HepG2 (cell line): ENCODE results near the gene ZNF48. TPM values are rescaled to one million over a fixed set of nuclear protein-coding genes. Genes with fewer than 3 reads are reported as not detected.

Experiments used
- MTA3 ChIP-seq: sonication (generic); formaldehyde crosslinking; IDR thresholded peaks from 2 replicates; pipeline ENCODE4 v1.4.0; 2020; ENCODE audit warnings: missing genetic modification reagents
- NCOA1 ChIP-seq: sonication (generic); formaldehyde crosslinking; IDR thresholded peaks from 2 replicates; pipeline ENCODE4 v1.9.0; 2021; ENCODE audit warnings: missing genetic modification reagents
- PRPF4 ChIP-seq: fragments of 200-400 bp; formaldehyde crosslinking; IDR thresholded peaks from 2 replicates; pipeline ENCODE4 v1.6.1; 2016; ENCODE audit warnings: low read length, low read depth; ENCODE audit not compliant: poor library complexity, severe bottlenecking
- YEATS4 ChIP-seq: sonication (generic); formaldehyde crosslinking; IDR thresholded peaks from 2 replicates; pipeline ENCODE4 v1.4.0; 2020; ENCODE audit warnings: missing genetic modification reagents, borderline replicate concordance
- ZFX ChIP-seq: sonication (generic); formaldehyde crosslinking; IDR thresholded peaks from 2 replicates; pipeline ENCODE4 v1.4.0; 2020; ENCODE audit warnings: mild to moderate bottlenecking, low read depth, missing genetic modification reagents, moderate library complexity
- ZNF367 ChIP-seq: sonication (generic); formaldehyde crosslinking; IDR thresholded peaks from 2 replicates; pipeline ENCODE4 v1.4.0; 2020; ENCODE audit warnings: missing genetic modification reagents, borderline replicate concordance
- ZNF619 ChIP-seq: sonication (generic); formaldehyde crosslinking; IDR thresholded peaks from 2 replicates; pipeline ENCODE4 v1.4.0; 2020; ENCODE audit warnings: mild to moderate bottlenecking, missing genetic modification reagents
- polyA plus RNA-seq, 8 experiments: library from polyadenylated mRNA; depleted of rRNA in 3 of 8; stranded (reverse) in 7 of 8; unstranded in 1 of 8; fragments of >200 nt; fragmentation: Illumina TruSeq in 4 of 8; extraction: Trizol in 4 of 8; gene quantifications; 2 replicates each; pipeline versions ENCODE4 v1.2.1 to v1.2.3, GENCODE V29; 2011 to 2016; ENCODE audit warnings: low read depth in 4 of 8, missing spikeins in 1 of 8, mixed read lengths in 1 of 8; ENCODE audit not compliant: insufficient read depth in 1 of 8
- total RNA-seq, 5 experiments: library from RNA; depleted of rRNA; stranded (reverse); fragments of >200 nt; fragmentation: Illumina TruSeq; extraction: Trizol; gene quantifications; 2 replicates each; pipeline ENCODE4 v1.2.3, GENCODE V29; 2016; ENCODE audit warnings: low read depth in 1 of 5
- TF ChIP-seq, protein P1 (sequence below): sonication (generic); formaldehyde crosslinking; IDR thresholded peaks from 2 replicates; pipeline ENCODE4 v1.8.1; 2023; ENCODE audit warnings: mild to moderate bottlenecking, missing genetic modification reagents
- TF ChIP-seq, protein P2 (sequence below): sonication (generic); formaldehyde crosslinking; IDR thresholded peaks from 2 replicates; pipeline ENCODE4 v1.4.0; 2020; ENCODE audit warnings: mild to moderate bottlenecking, missing genetic modification reagents
- TF ChIP-seq, protein P3 (sequence below): sonication (generic); formaldehyde crosslinking; IDR thresholded peaks from 2 replicates; pipeline ENCODE4 v1.4.0; 2020; ENCODE audit warnings: missing genetic modification reagents
- TF ChIP-seq, protein P4 (sequence below): sonication (generic); formaldehyde crosslinking; IDR thresholded peaks from 2 replicates; pipeline ENCODE4 v1.8.0; 2022; ENCODE audit warnings: mild to moderate bottlenecking, missing genetic modification reagents, moderate library complexity
- TF ChIP-seq, protein P5 (sequence below): sonication (generic); formaldehyde crosslinking; IDR thresholded peaks from 2 replicates; pipeline ENCODE4 v1.5.0; 2020; ENCODE audit warnings: mild to moderate bottlenecking, missing genetic modification reagents, borderline replicate concordance

The ZNF48 gene
- total and polyA plus RNA-seq, 2 of the 13 experiments (the other 11 are each of a cell fraction or from before 2014, with no cell fraction given), result 9.9 to 12.3 TPM

DNA sequence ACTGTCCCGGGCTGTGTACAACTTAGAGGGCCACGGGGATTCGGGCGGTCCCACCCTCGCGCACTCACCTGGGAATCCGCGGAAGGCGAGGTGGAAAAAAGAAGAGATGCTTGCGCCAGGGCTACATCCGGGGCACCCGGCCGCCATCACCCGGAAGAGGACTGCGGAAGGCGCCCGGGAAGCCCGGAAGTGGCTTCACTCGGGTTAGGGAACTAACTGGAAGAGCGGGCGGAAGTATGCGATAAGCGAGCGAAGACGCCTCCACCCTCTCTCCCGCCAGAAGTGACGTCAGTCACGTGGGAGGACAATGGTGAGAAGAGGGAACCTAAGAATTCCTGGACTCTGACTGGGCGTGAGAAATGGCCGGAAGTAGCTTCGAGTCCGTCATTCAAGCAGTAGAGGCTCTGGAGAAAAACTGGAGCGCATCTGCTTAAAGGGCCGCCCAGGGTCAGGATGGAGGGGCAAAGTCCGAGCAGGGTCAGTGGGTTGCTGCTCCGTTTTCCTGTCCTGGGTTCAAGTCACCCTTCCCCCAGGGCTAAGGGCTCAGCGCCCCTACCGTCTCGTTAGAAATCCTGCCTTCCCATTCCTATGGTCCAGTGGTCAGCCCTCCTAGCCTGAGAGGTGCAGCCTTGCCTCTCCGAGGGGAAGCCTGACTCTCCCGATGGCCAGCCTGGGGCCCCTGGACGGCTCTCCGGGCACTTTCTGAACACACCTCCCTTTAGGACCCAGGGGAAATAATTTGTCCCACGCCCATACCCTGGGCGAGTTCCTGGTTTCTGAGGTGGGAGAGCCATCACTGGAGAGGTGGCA, 39.9 kb upstream of the ZNF48 start, which contains the start of gene CD2BP2 (continued):
- TF ChIP-seq, protein P1, sequence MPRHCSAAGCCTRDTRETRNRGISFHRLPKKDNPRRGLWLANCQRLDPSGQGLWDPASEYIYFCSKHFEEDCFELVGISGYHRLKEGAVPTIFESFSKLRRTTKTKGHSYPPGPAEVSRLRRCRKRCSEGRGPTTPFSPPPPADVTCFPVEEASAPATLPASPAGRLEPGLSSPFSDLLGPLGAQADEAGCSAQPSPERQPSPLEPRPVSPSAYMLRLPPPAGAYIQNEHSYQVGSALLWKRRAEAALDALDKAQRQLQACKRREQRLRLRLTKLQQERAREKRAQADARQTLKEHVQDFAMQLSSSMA (CRISPR knock-in tag), result no peak
- TF ChIP-seq ZNF619 (CRISPR knock-in tag), result no peak
- TF ChIP-seq ZNF367 (CRISPR knock-in tag), result peak; percentile 68; the same call in 1 of the 2 replicates
- TF ChIP-seq YEATS4 (CRISPR knock-in tag), result peak; percentile 84; the same call in 1 of the 2 replicates
- TF ChIP-seq NCOA1 (CRISPR knock-in tag), result peak; percentile 96
- TF ChIP-seq, protein P2, sequence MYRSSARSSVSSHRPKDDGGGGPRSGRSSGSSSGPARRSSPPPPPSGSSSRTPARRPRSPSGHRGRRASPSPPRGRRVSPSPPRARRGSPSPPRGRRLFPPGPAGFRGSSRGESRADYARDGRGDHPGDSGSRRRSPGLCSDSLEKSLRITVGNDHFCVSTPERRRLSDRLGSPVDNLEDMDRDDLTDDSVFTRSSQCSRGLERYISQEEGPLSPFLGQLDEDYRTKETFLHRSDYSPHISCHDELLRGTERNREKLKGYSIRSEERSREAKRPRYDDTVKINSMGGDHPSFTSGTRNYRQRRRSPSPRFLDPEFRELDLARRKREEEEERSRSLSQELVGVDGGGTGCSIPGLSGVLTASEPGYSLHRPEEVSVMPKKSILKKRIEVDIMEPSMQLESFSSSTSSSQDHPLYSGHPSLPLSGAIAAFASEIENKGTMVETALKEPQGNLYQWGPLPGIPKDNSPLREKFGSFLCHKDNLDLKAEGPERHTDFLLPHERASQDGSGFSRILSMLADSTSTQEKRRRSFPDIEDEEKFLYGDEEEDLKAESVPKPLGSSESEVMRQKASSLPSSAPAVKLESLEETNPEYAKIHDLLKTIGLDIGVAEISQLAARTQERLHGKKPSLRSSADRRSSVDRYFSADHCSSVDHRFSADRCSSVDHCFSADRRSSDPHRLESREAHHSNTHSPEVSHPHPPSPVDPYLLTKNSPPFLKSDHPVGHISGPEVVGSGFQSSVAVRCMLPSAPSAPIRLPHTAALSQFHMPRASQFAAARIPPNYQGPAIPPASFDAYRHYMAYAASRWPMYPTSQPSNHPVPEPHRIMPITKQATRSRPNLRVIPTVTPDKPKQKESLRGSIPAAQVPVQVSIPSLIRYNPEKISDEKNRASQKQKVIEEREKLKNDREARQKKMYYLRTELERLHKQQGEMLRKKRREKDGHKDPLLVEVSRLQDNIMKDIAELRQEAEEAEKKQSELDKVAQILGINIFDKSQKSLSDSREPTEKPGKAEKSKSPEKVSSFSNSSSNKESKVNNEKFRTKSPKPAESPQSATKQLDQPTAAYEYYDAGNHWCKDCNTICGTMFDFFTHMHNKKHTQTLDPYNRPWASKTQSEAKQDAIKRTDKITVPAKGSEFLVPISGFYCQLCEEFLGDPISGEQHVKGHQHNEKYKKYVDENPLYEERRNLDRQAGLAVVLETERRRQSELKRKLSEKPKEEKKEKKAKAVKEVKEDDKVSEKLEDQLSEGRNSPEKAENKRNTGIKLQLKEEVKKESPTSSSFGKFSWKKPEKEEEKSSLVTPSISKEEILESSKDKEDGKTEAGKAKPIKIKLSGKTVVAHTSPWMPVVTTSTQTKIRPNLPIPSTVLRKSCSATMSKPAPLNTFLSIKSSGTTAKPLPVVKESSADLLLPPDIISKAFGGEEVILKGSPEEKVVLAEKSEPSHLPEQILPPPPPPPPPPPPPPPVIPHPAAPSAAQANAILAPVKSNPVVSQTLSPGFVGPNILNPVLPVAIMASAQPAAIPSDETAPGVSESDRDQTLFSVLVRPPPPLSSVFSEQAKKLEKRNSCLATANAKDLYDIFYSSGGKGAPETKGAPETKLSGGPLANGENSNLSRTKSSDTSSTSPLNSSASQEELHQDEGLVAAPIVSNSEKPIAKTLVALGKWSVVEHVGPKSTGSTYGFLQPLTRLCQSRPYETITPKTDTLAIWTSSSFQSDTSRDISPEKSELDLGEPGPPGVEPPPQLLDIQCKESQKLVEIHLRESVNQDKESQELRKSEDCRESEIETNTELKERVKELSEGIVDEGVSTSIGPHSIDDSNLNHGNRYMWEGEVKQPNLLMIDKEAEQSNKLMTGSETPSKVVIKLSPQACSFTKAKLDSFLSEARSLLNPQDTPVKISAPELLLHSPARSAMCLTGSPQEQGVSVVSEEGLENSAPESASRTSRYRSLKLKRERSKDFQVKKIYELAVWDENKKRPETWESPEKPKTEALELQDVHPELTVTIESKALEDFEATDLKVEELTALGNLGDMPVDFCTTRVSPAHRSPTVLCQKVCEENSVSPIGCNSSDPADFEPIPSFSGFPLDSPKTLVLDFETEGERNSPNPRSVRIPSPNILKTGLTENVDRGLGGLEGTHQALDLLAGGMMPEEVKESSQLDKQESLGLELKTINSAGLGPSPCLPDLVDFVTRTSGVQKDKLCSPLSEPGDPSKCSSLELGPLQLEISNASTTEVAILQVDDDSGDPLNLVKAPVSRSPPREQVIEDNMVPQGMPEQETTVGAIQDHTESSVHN, result no peak; the same call in 1 of the 2 replicates
- TF ChIP-seq, protein P3, sequence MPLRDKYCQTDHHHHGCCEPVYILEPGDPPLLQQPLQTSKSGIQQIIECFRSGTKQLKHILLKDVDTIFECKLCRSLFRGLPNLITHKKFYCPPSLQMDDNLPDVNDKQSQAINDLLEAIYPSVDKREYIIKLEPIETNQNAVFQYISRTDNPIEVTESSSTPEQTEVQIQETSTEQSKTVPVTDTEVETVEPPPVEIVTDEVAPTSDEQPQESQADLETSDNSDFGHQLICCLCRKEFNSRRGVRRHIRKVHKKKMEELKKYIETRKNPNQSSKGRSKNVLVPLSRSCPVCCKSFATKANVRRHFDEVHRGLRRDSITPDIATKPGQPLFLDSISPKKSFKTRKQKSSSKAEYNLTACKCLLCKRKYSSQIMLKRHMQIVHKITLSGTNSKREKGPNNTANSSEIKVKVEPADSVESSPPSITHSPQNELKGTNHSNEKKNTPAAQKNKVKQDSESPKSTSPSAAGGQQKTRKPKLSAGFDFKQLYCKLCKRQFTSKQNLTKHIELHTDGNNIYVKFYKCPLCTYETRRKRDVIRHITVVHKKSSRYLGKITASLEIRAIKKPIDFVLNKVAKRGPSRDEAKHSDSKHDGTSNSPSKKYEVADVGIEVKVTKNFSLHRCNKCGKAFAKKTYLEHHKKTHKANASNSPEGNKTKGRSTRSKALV (CRISPR knock-in tag), result no peak; the same call in 1 of the 2 replicates
- no peak for TF ChIP-seq MTA3
- TF ChIP-seq, protein P4, sequence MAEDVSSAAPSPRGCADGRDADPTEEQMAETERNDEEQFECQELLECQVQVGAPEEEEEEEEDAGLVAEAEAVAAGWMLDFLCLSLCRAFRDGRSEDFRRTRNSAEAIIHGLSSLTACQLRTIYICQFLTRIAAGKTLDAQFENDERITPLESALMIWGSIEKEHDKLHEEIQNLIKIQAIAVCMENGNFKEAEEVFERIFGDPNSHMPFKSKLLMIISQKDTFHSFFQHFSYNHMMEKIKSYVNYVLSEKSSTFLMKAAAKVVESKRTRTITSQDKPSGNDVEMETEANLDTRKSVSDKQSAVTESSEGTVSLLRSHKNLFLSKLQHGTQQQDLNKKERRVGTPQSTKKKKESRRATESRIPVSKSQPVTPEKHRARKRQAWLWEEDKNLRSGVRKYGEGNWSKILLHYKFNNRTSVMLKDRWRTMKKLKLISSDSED, result no peak
- no peak for TF ChIP-seq PRPF4
- TF ChIP-seq, protein P5, sequence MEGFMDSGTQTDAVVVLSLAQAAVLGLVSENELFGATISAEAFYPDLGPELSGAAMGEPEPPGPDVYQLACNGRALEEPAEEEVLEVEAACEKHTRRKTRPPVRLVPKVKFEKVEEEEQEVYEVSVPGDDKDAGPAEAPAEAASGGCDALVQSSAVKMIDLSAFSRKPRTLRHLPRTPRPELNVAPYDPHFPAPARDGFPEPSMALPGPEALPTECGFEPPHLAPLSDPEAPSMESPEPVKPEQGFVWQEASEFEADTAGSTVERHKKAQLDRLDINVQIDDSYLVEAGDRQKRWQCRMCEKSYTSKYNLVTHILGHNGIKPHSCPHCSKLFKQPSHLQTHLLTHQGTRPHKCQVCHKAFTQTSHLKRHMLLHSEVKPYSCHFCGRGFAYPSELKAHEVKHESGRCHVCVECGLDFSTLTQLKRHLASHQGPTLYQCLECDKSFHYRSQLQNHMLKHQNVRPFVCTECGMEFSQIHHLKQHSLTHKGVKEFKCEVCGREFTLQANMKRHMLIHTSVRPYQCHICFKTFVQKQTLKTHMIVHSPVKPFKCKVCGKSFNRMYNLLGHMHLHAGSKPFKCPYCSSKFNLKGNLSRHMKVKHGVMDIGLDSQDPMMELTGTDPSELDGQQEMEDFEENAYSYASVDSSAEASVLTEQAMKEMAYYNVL, result peak; percentile 19; the same call in 1 of the 2 replicates
- TF ChIP-seq ZFX, result peak; percentile 72
